Measurements from ENCODE around the gene GPER1. TPM values are rescaled to one million over a fixed set of nuclear protein-coding genes. Genes with fewer than 3 reads are reported as not detected.

GPER1 gene
- total and polyA plus RNA-seq, 2 experiments from 2014 or later = 3.4 to 5.2 TPM

DNA sequence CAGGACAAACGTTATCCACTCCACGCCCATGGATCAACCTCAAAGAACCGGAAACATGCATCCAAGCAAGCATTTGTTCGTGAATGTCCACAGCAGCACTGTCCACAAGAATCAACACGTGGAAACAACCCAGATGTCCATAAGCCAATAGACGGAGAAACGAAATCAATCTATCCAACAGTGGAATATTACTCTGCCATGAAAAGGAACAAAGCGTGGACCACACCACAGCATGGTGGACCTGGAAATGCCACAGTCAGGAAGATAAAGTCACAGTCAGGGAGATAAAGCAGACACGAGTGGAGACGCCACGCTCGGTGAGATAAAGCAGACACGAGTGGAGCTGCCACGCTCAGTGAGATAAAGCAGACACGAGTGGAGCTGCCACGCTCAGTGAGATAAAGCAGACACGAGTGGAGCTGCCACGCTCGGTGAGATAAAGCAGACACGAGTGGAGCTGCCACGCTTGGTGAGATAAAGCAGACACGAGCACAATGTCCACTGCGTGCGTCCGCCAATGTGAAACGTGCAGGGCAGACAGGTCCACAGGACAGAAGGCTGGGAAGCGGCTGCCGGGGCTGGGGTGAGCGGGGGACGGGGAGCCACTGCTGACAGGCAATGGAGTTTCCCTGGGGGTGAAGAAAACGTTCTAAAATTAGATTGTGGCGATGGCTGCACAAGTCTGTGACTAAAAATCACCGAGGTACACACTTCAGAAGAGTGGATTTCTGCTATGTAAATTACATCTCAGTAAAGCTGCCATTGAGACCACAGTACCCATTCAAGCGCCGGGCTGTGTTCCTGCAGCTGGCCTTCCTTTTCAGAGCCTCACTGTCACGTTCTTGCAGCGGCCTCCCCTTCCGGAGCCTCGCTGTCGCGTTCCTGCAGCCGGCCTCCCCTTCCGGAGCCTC lies 10.6 kb downstream of the GPER1 start:
- no peak for DNase-seq (ENCODE audit: low read depth in 1 of 2, low spot score in 1 of 2)
- Histone ChIP-seq H3K9me3 (ENCODE audit: low read depth) (no peaks in the 10 kb centered on the region), H3K36me3 (no peaks in the 10 kb centered on the region), H3K27me3 (no peaks in the 10 kb centered on the region), H3K4me1 (ENCODE audit: low read depth) (peaks cover 11% of the 10 kb centered on the region), H3K27ac (no peak overlapping the region), H3K4me3 (no peak overlapping the region)
- TF ChIP-seq, protein P1, sequence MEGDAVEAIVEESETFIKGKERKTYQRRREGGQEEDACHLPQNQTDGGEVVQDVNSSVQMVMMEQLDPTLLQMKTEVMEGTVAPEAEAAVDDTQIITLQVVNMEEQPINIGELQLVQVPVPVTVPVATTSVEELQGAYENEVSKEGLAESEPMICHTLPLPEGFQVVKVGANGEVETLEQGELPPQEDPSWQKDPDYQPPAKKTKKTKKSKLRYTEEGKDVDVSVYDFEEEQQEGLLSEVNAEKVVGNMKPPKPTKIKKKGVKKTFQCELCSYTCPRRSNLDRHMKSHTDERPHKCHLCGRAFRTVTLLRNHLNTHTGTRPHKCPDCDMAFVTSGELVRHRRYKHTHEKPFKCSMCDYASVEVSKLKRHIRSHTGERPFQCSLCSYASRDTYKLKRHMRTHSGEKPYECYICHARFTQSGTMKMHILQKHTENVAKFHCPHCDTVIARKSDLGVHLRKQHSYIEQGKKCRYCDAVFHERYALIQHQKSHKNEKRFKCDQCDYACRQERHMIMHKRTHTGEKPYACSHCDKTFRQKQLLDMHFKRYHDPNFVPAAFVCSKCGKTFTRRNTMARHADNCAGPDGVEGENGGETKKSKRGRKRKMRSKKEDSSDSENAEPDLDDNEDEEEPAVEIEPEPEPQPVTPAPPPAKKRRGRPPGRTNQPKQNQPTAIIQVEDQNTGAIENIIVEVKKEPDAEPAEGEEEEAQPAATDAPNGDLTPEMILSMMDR (IDR thresholded peaks at IDR 0.05; ENCODE audit: low read depth, low read length) = no peak

DNA sequence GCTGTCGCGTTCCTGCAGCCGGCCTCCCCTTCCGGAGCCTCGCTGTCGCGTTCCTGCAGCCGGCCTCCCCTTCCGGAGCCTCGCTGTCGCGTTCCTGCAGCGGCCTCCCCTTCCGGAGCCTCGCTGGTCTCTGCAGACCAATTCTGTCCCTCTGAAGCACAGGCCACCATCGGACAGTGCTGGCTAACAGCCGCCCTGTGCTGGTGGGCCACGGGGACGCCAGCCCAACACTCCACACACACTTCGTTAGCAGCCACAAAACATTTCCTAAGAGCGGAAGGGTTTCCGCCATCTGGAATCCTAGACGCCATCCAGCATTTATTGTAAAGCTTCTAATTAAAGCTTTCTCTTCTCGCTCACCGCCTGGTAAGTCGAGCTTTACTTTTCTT lies 11.2 kb downstream of the GPER1 start:
- no peak overlapping the region for H3K27ac ChIP-seq
- H3K36me3 ChIP-seq = no peaks in the 10 kb centered on the region
- peaks cover 11% of the 10 kb centered on the region for H3K4me1 ChIP-seq (ENCODE audit: low read depth)
- TF ChIP-seq, protein P1 (IDR thresholded peaks at IDR 0.05; ENCODE audit: low read depth, low read length) = no peak
- no peaks in the 10 kb centered on the region for H3K27me3 ChIP-seq
- DNase-seq (ENCODE audit: low read depth in 1 of 2, low spot score in 1 of 2) = no peak
- H3K4me3 ChIP-seq = no peak overlapping the region
- no peaks in the 10 kb centered on the region for H3K9me3 ChIP-seq (ENCODE audit: low read depth)

DNA sequence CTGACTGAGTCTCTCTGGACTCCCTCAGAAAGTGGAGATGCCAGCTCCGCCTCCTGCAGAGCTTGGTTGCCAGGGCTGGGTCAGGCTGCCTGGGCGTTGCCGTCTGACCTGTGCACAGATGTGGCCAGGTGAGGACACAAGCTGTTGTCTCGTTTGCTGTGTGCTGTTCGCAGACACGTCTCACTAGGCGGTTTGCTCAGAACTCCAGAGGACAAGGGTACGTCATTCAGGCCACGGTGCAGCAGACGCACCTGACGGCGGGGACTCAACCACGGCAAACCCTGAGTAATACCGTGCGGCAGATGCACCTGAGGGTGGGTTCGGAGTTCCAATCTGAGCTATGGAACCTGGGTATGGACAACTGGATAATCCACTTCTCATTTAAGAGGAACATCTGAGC lies 11.7 kb downstream of the GPER1 start:
- Histone ChIP-seq H3K36me3 (no peaks in the 10 kb centered on the region), H3K4me1 (ENCODE audit: low read depth) (peaks cover 11% of the 10 kb centered on the region), H3K4me3 (no peak overlapping the region), H3K27me3 (no peaks in the 10 kb centered on the region), H3K9me3 (ENCODE audit: low read depth) (no peaks in the 10 kb centered on the region), H3K27ac (no peak overlapping the region)
- TF ChIP-seq, protein P1 (IDR thresholded peaks at IDR 0.05; ENCODE audit: low read depth, low read length) = no peak
- DNase-seq (ENCODE audit: low read depth in 1 of 2, low spot score in 1 of 2) = no peak

GRCh38 chr7:1100386-1100785 lies 12.5 kb downstream of the GPER1 start:
- Histone ChIP-seq H3K36me3 (no peaks in the 10 kb centered on the region), H3K4me1 (ENCODE audit: low read depth) (peaks cover 9% of the 10 kb centered on the region), H3K4me3 (no peak overlapping the region), H3K27me3 (no peaks in the 10 kb centered on the region), H3K9me3 (ENCODE audit: low read depth) (no peaks in the 10 kb centered on the region), H3K27ac (no peak overlapping the region)
- TF ChIP-seq, protein P1 (IDR thresholded peaks at IDR 0.05; ENCODE audit: low read depth, low read length) = no peak
- no peak for DNase-seq (ENCODE audit: low read depth in 1 of 2, low spot score in 1 of 2)

DNA sequence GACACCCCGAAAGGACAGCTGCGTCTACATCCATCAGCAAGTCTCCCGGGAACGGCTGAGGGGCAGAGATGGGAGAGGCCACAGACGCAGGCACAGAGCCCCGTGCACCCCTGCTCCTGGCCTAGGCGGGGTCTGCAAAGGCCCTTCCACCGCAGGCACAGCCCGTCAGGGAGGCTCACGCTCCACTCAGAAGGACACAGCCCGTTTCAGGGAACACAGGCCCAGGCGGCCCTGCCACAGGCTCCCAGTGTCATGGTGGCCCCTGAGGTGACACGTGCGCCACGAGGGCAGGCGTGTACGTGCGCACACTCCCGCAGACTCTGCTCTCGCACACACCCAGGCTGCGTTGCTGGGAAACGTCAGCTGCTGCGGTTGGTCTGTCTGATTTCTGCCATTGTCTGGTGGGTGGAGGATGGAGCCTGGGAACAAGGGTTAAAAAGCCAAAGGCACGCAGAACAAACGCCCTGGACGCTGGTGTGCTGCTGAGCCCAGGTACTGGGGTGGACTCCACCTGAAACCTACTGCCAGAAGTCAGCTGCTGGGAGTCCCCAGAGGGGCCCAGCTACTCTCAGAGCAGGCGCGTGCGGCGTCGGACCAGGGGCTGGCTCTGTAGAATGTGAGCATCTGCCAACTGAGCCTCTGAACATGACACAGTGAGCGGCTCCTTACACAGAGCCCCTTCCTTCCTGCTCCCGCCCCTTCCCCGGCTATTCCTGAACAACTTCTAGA lies 13.1 kb downstream of the GPER1 start:
- TF ChIP-seq, protein P1 (IDR thresholded peaks at IDR 0.05; ENCODE audit: low read depth, low read length) = no peak
- H3K36me3 ChIP-seq = no peaks in the 10 kb centered on the region
- no peak overlapping the region for H3K27ac ChIP-seq

More for the DNA sequence above, 13.1 kb downstream of the GPER1 start:
- DNase-seq (ENCODE audit: low read depth in 1 of 2, low spot score in 1 of 2) = no peak
- no peaks in the 10 kb centered on the region for H3K9me3 ChIP-seq (ENCODE audit: low read depth)
- H3K27me3 ChIP-seq = no peaks in the 10 kb centered on the region
- H3K4me1 ChIP-seq (ENCODE audit: low read depth) = peaks cover 4% of the 10 kb centered on the region
- H3K4me3 ChIP-seq = no peak overlapping the region

Data from cardiac muscle cell (in vitro differentiated cells and primary cell).